Measurements from ENCODE around the gene PIGH.
A peak's percentile ranks its signal among the peaks of the same experiment; 100 is the strongest.

PIGH gene

GRCh38 chr14:67623114-67623513, 23.0 kb upstream of the PIGH start:
- H3K27ac ChIP-seq = peak overlapping the region; percentile 43 to 79
- no peak for TF ChIP-seq CTCF (IDR thresholded peaks at IDR 0.05)

GRCh38 chr14:67622675-67623074, 22.6 kb upstream of the PIGH start:
- Histone ChIP-seq H3K27ac (peak overlapping the region; percentile 43 to 79), H3K4me3 (no peak overlapping the region)
- TF ChIP-seq CTCF (IDR thresholded peaks at IDR 0.05) = no peak
- DNase-seq (ENCODE audit: low spot score) = no peak

More at GRCh38 chr14:67623114-67623513, 23.0 kb upstream of the PIGH start:
- no peak for DNase-seq (ENCODE audit: low spot score)
- H3K4me3 ChIP-seq = no peak overlapping the region

- Histone ChIP-seq H3K4me3 (peak overlapping the region; percentile 87), H3K27ac (peak overlapping the region; percentile 75 to 86)
- TF ChIP-seq CTCF (IDR thresholded peaks at IDR 0.05) = no peak
- peak; percentile 76 for DNase-seq (ENCODE audit: low spot score)
Measured at GRCh38 chr14:67620217-67620785, 20.2 kb upstream of the PIGH start.

GRCh38 chr14:67619446-67620216, 19.6 kb upstream of the PIGH start, which contains the start of gene ARG2:
Gene ARG2 (plus strand): TSS chr14:67619920. CDS start chr14:67619978, 58 bp downstream.
- H3K27ac ChIP-seq = peak within 1 kb of the TSS; percentile 75 to 86
- no peak for TF ChIP-seq CTCF (IDR thresholded peaks at IDR 0.05)
- peak within 1 kb of the TSS; percentile 87 for H3K4me3 ChIP-seq
- peak; percentile 98 for DNase-seq (ENCODE audit: low spot score)

- H3K4me3 ChIP-seq = no peak overlapping the region
- peak; percentile 80 for TF ChIP-seq CTCF (IDR thresholded peaks at IDR 0.05)
- peak overlapping the region in 1 of 2 donors; percentile 57 for H3K27ac ChIP-seq
- no peak for DNase-seq (ENCODE audit: low spot score)
Measured at GRCh38 chr14:67618617-67619063, 18.6 kb upstream of the PIGH start.

GRCh38 chr14:67610491-67610890, 10.4 kb upstream of the PIGH start:
- no peak overlapping the region for H3K27ac ChIP-seq
- no peak overlapping the region for H3K4me3 ChIP-seq
- DNase-seq (ENCODE audit: low spot score) = no peak
- TF ChIP-seq CTCF (IDR thresholded peaks at IDR 0.05) = no peak
